GM19452 (cell line): Measurements from ENCODE around the gene ZAP70.
"Not testable (repeated sequence)": the region's sequence is repeated elsewhere in the genome, so short reads cannot be mapped to it uniquely, and the experiment has no call there.

Experiments
- ATAC-seq: cut with Tn5 transposase; IDR thresholded peaks from one replicate; pipeline ENCODE4 v1.9.1; 2021; ENCODE audit not compliant: unreplicated experiment

ZAP70 gene

DNA sequence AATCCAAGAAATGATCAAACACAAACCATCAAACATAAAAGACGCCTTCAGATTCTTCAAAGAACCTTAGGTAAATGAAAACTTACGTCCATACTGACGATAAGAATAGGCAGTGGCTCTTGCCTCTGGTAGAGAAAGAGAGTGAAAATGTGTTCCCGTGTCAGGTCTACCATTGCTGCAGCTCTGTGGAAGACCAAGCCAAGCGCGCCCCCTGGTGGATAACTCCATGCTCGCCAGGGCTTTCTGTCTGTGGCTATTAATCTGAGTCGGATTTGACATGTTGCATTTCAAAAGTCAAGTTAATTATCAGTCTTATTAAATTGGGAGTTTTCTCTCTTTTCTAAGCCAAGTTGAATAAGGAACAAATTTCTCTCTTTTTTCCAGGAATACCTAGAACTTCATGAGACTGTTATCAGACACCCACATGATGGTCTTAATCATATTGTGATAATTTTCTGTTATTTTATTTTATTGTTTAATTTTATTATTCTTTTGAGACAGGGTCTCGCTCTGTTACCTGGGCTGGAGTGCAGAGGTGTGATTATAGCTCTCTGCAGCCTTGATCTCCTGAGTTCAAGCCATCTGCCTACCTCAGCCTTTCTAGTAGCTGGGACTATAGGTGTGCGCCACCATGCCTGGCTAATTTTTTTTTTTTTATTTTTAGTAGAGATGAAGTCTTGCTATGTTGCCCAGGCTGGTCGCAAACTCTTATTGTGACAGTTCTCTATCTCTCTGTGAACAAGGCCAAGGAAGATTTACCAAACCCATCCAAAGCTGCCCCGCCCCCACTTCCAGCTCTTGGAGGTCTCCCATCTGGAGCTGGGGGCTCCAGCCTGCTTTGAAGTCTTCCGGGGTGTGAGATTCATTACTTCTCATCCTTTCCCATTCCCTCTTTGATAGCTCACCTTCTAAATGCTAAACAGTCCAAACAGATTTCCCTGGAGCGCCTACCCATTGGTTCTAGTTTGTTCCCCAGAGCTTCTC is 15.8 kb upstream of the ZAP70 start:
- ATAC-seq, result no peak

DNA sequence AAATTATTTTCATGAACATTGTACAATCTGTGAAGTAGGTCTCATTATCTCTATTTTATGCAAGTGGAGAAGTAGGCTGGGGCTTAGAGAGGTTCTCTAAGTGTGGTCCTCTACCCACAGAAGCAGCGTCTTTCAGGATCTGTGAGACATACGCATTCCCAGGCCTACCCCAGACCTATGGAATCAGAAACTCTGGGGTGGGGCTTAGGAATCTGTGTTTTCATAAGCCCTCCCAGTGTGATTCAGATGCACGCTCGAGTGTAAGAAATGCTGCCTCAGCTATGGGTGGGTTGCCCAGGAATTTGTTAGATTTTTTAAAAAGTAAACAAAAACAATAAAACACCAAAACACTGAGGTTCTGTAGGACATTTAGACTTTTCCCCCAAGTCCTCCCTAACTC is 14.8 kb upstream of the ZAP70 start:
- ATAC-seq, result no peak

DNA sequence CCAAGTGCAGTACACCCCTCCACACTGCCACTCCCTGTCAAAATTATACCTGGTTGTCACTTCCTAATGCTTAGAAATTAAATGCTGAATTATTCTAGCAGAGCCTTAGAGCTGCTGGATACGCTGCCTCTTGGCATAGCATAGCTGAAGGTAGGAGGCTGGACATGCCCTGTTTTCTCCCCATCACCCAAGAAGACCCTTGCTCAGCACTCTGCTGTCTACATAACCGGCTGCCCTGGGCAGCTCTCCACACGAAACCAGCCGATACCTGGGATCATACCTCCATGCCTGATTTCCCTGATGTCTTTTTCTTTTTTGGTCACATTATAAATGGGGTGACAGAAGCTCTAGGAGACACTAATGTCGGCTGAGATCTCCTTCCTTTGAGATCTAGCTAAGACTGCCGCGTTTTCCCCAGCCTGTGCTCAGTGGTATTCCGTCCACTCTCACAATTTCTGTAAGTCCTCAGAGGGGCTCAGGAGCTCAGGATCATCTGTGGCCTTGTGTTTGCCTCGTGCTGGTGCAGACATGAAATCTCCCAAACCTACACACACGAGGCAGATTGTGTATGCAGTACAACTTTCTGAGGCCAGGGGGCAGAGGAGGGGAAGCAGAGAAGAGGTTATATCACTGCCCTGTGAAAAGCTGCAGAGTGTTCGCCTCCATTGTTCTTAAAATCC is 13.5 kb upstream of the ZAP70 start:
- ATAC-seq, result no peak

DNA sequence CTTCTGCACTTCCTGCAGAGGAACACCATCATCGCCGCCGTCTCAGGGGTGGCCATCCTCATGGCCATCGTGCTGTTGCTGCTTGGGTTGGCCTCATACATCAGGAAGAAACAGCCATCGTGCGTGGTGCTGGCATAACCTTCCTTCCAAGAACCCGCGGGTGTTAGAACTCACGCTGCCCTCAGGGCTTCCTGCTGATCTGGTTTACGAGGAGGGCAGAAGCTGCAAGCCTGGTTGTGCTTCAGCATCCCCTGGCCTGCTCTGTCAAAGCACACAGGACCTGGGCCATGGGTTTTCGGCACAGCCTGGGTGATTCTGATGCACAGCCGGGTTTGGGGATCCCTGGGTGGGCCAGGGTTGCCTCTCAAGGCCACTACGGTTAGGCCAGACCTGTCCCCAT is 12.2 kb upstream of the ZAP70 start:
- ATAC-seq, result no peak

DNA sequence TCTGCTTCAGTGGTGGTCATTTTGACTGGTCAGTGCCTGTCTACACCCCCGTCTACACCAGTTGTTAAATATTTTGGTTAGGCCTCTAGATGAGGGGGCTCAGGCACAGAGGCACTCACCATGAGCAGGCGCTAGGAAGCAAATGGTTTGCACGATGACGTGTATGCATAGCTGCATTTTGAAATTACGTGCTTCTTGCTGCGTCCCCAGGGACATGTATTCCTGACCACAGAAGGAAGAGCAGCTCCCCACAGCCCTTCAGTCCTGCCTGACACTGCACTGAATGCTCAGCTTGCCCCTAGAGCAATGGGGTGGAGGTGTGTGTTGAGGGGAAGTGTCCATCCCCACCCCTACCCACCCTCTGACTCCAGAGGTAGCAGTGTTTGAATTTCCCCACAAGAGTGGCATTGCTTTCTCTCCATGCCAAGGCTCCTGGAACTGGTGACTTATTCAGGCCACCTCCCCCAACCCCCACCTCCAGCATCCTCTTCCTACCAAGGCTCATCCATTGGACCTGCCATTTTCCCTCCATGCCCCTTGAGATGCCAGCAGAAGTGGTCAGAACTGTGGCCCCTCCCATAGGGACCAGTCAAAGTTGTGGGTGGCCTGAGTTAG is 11.4 kb upstream of the ZAP70 start:
- no peak for ATAC-seq

DNA sequence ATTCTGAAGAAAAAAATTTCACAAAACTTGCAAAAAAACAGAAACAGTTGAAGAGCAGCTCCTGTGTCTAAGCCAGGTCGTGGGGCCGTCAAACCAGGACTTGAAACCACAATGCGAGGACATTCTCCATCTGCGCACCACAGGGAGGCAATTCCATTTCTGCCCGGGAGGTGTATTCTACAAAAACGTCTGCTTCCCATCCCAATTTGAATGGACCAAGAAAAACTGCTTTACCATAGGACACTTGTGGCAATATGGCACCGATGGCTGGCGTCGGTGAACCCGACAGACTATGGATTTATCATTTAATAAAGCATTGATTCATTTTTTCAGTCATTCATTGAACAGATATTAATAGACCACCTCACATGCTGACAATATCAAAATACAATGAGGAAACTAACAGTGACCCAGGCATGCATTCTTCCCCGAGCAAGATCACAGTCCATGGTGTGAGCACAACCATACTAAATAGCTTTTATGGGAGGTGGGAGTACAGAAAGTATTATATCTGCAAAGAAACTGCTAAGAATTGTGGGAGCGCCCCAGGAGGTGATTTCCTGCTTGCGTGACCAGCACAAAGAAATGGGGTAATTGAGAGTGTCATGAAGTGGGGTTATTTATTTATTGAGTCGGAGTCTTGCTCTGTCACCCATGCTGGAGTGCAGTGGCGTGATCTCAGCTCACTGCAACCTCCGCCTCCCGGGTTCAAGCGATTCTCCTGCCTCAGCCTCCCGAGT is 10.5 kb upstream of the ZAP70 start:
- no peak for ATAC-seq

DNA sequence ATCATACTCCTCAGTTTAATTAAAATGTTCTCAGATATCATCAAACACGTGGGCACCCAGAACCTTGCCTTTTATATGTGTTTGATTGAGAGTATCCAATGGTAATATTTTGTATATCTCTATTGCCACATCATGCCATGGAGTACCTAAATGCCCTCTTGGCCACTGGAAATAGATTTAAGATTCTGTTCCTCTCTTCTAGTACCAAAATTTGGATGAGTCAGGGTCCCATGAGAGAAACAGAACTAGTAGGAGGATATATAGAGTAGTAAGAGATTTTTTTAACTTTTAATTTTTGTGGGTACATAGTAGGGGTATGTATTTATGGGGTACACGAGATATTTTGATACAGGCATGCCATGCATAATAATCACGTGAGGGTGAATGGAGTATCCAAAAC is 9.6 kb upstream of the ZAP70 start:
- no peak for ATAC-seq

DNA sequence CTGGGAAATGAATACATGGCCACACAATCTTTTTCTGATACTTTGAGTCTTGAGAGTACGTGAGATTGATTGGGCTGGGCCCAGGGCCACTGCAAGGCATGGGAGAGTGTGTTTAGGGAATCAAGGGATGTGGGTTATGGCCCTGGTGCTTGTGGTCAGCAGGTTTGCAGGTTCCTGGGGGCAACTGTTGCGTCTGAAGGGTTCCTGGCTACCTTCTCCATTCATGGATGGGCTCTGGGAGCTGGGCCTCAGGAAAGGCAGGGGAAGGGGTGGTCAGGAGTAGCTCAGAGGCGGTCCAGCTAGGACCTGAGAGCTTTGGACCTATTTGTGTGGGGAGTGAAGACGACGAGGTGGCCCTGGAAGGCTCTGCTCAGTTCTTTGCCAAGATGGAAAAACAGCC is 8.4 kb upstream of the ZAP70 start:
- no peak for ATAC-seq

DNA sequence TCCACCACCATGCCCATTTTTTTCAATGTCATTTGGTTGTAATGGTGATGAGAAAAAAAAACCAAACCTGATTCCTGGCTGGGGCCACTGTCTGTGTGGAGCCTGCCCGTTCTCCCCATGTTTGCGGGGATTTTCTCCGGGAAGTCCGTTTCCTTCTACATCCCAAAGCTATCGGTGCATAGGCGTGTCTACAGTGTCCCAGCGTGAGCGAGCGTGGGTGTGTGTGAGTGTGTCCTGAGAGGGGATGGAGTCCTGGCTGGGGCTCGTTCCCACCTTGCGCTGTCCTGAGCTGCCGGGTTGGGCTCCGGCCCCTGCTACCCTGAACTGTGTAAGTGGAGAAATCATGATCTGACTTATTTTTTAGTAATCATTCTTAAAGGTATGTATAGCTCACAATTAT is 7.3 kb upstream of the ZAP70 start:
- ATAC-seq, result no peak

DNA sequence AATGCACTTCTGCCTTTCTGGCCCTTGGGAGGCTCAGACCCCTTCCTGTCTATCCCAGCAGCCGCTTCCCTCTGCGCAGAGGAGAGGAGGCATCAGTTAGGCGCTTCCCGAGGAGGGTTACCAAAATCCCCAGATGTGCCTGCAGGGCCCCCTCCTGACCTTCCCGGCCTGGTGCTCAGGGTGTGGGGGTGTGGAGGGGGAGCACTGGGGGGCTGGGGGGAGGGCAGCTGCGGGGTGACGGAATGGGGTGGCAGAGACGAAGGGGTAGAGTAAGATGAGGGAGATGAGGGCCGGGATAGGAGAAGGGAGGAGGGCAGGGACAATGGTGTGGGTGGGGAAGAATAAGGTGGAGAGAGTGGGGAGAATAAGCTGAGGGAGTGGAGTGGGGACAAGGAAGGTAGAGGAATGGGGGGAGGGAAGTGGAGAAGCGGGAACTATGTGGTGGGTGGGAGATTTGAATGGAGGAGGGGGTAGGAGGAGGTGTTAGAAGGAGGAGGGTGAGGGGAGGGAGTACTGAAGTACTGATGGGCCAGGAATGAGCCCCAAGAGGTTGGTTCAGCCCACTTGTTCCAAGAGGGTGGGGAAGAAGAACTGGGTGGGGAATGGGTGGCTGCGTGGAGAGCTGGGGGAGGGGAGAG is 6.5 kb upstream of the ZAP70 start:
- no peak for ATAC-seq

DNA sequence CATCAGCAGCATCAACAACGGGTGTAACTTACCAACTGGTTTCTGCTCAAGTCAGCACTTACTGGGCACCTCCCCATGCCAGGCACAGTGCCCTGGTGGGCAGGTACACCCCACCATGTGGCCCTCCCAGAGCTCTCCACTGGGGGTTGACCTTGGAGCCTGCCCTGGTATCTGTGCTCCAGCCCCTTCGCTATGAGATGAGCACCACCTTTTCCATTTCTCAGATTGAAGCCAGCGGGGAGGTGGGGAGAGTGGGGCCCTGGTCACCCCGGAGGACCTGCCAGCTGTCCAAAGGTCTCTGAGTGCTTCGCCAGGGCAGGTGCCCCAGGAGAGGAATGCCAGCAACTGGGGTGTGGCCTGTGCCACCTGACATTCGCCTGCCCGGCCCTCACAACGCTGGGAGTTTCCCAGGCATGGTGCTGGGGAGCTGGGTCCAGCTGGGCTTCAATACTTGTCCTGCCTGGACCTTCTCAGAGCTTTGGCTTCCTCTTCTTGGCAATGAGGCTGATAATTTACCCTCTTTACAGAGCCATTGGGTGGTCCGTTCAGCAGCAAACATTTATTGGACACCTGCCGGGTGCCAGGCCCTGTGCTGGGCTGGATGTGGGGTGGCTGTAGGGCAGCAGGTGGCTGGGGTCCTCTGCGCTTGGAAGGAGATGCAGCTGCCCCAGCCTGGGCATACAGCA is 5.9 kb upstream of the ZAP70 start:
- ATAC-seq, result no peak

DNA sequence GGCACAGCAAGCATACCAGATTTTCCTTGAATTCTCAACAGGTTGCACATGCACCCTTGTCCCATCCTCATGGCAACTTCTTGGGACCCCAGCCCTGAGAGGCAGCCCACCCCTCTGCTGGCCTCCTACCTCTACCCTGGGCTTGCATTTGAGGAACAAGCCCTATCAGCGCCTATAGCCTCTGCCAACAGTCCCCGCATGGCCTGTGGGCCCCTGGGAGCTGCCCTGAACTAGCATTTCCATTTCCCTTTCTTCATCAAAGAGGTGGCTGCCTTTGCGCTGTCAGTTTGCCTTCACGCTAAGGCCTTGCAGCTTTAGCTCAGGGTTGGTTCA is 5.4 kb upstream of the ZAP70 start:
- ATAC-seq, result no peak

DNA sequence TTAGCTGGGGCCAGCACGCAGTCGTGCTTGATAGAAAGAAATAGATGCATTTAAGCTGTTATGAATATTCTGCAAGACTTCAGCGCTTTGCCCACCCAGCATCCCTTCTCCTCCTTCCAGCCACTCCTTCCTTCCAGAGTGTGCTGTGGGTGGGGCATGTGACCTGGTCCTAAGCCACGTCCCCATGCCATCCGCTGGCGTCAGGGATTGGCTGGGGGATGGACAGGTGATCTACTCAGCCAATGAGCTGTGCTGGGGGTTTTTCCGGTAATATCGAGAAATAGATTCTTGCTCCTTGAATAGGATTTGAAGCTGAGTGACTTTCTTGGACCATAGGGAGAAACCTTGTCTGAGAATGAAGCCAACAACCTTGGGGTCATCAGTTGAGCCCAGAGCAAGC is 4.8 kb upstream of the ZAP70 start:
- ATAC-seq, result no peak

DNA sequence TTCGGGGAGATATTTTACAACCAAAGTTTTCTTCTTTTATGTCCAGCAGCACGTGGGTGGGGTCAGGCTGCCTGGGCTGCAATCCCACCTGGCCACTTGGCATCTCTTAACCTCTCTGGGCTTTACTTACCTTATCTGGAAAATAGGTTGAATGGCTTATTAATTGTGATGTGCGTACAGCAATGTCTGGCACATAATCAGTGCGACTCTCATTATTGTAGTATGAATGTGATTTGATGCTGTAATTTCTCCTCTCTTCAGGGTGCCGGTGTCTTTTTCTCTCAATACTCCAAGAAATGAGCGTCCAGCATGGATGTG is 2.0 kb upstream of the ZAP70 start:
- no peak for ATAC-seq

DNA sequence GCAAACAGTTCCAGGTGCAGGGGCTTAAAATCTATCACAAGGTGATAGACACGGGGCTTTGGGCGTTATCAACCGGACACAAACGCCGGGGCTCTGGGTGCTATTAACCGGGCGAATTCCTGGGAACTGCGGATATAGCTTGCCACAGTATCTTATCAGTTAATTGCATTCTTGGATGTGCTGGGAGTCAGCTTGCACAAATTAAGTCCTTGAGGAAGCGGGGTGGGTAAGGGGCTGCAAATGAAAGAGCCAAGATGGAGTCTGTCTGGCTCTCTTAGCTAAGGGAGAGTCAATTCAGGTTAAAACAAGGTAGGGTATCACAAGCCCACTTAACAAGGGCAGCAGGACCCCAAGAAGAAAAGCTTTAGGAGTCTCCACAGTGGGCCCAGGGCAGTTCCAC is 1.2 kb upstream of the ZAP70 start:
- ATAC-seq, result not testable (repeated sequence)

DNA sequence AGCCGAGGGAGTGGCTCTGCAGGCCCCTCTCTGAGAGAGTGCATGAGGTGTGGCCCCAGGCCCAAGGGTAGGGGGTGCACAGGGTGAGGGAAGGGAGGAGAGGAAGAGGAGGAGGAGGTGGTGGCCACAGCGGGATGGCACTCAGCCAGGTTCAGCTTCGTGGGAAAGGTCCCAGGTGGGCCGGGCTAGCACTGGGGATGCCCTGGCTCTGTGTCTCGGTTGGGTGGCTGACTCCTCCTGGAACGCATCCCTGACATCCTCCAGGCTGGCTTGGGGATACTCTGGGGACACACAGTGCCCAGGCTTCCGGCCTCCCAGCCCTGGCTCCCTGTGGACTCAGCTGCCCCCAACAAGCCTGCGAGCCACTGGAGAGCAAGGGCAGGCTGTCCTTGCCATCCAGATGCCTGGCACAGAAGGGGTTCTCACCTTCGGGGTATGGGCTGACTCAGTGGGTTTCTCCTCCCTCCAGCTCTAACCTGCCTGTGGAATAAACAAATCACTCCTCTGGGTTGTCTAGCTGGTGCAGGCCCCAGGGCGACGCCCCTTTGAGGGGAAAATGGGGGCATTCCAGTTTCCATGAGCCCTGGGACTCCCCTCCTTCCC is 582 bp upstream of the ZAP70 start:
- ATAC-seq, result no peak

DNA sequence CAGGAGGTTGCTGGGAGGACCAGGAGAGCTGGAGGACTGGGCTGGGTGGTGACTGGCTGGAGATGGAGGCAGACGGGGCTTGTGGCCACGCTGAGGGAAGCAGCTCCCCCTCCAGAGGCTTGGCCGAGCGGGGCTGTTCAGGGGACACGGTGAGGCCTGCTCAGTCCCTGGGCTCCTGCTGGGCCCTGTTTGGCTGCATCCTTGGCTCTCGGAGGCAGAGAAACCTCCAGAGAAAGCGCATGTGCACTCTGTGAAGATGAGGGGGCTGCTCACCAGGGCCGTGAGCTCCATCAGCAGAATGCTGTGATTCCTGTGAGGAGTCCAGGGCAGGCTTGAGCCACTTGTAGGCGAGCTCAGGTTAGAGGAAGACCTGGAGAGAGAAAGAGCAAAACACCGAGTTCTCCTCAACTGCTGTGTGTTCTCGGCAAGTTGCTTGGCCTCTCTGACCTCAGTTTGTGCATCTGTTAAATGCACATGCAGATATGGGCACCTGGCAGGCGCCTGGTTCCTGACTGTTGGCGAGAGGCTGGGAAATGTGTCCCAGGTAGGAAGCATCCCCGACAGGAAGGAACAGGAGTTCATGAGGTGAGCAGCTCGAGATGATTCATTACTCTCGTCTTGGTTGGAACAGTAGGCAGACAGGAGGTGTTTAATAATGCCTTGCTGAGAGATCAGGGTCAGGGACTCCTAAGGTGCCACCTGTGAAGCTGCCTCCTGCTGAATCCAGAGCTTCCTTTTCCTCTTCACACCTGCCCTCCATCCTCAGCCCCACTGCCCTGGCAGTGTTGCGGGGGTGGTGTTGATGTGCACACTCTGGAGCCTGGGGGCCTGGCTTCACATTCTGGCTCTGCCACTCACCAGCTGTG is 941 bp downstream of the ZAP70 start:
- no peak for ATAC-seq

DNA sequence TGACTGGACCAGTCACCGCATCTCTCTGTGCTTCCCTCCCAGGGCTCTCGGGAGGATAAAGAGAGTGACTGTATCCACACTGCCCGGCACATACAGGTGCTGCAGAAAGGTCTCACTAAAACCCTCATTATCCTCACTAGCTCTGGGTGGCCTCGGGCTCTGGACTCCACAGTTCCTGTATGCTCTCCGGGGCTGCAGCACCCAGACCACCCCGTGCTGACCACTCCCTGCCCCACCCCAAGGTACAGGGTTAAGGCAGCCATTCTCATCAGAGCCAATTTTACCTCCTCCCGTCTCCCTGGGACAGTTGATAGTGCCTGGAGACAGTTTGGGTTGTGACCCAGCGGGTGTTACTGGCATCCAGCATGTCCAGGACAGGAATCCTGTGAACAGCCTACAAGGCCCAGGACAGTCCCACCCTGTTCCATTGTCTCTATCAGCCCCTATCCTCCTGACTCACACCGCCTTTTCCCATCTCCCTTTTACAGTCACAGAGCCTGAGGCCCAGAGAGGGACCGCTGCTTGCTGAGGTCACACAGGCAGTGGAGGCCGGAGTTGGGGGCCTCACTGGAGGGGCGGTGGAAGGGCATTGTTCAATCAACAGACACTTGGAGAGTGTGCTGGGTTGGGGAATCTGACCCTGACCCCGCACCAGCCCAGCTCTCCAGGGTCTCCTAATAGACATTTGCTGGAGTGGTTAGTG is 1.7 kb downstream of the ZAP70 start:
- no peak for ATAC-seq
